BJ (cell line): ENCODE data around the gene ZNF738. TPM values are rescaled to one million over a fixed set of nuclear protein-coding genes. Genes with fewer than 3 reads are reported as not detected.
"Not testable (repeated sequence)": the region's sequence is repeated elsewhere in the genome, so short reads cannot be mapped to it uniquely, and the experiment has no call there.

Experiments
- CTCF ChIA-PET: fragments of 350-600 bp; formaldehyde crosslinking; extraction: SDS; loops from one replicate; lab custom pipeline; 2021; ENCODE audit warnings: antibody characterized with exemption, inconsistent platforms; lab: Yijun Ruan, JAX
- POLR2A ChIA-PET: fragments of 300-600 bp; sonication (Branson Sonifier 250); formaldehyde crosslinking; extraction: SDS; loops from one replicate; lab custom pipeline; 2021; ENCODE audit warnings: antibody characterized with exemption; lab: Charles Lee
- DNase-seq: peaks from one replicate; pipeline ENCODE4 v3.0.0-alpha.2; 2011; ENCODE audit warnings: low read depth
- H3K27me3 ChIP-seq: 2 replicates; pipeline ENCODE4 v1.6.0; 2011; ENCODE audit warnings: low read length; ENCODE audit not compliant: control insufficient read depth, insufficient read depth
- H3K36me3 ChIP-seq: 2 replicates; pipeline ENCODE4 v1.5.1; 2011; ENCODE audit warnings: low read length; ENCODE audit not compliant: control insufficient read depth, insufficient read depth
- H3K4me3 ChIP-seq: 2 replicates; pipeline ENCODE4 v1.5.1; 2011; ENCODE audit warnings: low read depth, mild to moderate bottlenecking, control low read depth, low read length
- polyA minus RNA-seq: library from RNA; depleted of rRNA, polyadenylated mRNA; stranded (reverse); fragments of >200 nt; gene quantifications from 2 replicates; pipeline ENCODE4 v1.2.3, GENCODE V29; 2011; rRNA and poly(A)+ RNA removed
- polyA plus RNA-seq: library from polyadenylated mRNA; depleted of rRNA; stranded (reverse); fragments of >200 nt; gene quantifications from 2 replicates; pipeline ENCODE4 v1.2.3, GENCODE V29; 2011; rRNA removed
- TF ChIP-seq, protein P1 (sequence below): IDR thresholded peaks from 2 replicates; pipeline ENCODE4 v1.5.1; 2011; ENCODE audit warnings: low read depth, mild to moderate bottlenecking, control low read depth, inconsistent platforms, low read length, moderate library complexity; ENCODE audit not compliant: insufficient read depth

Gene ZNF738
- polyA plus RNA-seq (4.2 and 6.4 TPM in 2 replicates), polyA minus RNA-seq (1.6 and 2.4 TPM in 2 replicates)

DNA sequence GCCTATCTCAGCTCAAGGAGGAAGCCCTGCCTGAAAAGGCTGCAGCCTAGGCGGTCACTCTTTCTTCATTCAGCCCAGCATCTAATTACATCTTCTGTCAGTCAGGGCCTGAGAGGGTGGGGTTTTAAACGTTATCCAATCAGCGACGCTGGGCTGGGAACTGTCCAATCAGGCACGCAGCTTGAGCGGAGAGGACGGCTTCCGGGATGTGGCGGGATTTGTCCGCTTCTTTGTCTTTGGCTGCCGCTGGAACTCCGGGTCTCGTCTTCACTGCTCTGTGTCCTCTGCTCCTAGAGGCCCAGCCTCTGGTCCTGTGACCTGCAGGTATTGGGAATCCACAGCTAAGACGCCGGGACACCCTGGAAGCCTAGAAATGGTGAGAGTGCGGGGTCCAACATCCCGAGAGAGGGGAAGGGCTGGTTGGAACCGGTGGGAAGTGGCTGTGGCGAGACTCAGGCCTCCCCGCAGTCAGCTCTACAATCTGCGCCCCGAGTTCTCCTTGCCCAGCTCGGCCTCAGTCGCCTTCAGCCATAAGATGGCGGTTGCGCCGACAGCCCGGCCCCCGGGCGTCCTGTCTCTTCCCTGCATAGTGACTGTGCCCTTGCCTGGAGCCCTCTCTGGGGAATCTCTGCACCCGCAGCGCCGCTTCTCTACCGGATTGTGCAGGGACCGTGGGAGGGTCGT is at the start of gene ZNF738:
Gene ZNF738, plus strand, starts transcription at position 233 of the 684 bp plus-strand sequence. Its CDS starts 141 bp downstream, at position 374.
- TF ChIP-seq, protein P1, sequence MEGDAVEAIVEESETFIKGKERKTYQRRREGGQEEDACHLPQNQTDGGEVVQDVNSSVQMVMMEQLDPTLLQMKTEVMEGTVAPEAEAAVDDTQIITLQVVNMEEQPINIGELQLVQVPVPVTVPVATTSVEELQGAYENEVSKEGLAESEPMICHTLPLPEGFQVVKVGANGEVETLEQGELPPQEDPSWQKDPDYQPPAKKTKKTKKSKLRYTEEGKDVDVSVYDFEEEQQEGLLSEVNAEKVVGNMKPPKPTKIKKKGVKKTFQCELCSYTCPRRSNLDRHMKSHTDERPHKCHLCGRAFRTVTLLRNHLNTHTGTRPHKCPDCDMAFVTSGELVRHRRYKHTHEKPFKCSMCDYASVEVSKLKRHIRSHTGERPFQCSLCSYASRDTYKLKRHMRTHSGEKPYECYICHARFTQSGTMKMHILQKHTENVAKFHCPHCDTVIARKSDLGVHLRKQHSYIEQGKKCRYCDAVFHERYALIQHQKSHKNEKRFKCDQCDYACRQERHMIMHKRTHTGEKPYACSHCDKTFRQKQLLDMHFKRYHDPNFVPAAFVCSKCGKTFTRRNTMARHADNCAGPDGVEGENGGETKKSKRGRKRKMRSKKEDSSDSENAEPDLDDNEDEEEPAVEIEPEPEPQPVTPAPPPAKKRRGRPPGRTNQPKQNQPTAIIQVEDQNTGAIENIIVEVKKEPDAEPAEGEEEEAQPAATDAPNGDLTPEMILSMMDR, result 0 out of 2 replicates have a peak, but pooled peaks have one; percentile 14
- ChIA-PET POLR2A (interaction anchor here (1.6 kb wide), 1 partner anchor 30 kb away, joined by 7 read pairs; the partner anchor contains the start of gene ZNF708), CTCF (interaction anchor here (0.5 to 1.2 kb wide), 3 partner anchors 16 to 472 kb away, joined by 3 read pairs; partner anchors contain the start of gene ZNF708)
- Histone ChIP-seq H3K27me3 (no peaks in the 10 kb centered on the region), H3K4me3 (peak within 1 kb of the TSS; percentile 88), H3K36me3 (peaks cover 2% of the 10 kb centered on the region; the same call in 1 of the 2 replicates)
- peak; percentile 80 for DNase-seq

DNA sequence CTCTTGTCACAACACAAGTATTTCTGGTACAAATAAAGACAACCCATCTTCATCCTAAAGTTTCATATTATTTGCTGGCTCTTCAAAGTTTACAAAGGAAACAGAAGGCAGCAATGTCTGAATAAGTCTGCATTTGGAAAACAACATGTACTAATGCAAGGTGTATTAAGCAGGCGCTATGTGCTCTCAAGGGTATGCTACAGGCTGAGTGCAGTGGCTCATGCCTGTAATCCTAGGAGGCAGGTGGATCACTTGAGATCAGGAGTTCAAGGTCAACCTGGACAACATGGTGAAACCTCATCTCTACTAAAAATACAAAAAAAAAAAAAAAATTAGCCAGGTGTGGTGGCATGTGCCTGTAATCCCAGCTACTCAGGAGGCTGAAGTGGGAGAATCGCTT is 46.0 kb upstream of the ZNF738 start:
- H3K36me3 ChIP-seq, POLR2A ChIA-PET, H3K4me3 ChIP-seq, H3K27me3 ChIP-seq, CTCF ChIA-PET, DNase-seq: not testable (repeated sequence)

DNA sequence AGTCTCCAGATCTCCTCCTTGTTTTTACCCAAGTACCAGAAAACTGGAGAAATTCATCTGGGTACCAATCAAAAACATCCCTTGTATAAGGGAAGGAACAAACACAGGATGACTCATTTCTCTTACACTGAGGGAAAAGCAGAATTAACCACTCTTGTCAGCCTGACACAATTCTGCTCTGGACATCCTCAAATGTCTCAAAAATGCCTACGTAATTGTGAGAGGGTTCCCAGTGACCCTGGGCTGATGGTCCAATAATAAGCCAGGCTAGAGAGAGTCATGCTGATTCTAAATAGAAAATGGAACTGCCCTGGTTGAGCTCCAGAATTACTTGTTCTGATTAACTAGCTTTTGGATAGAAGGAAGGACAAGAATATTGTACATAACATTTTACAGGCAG is 44.1 kb upstream of the ZNF738 start:
- no peaks in the 10 kb centered on the region for H3K27me3 ChIP-seq
- CTCF ChIA-PET, result interaction anchor here (1.4 kb wide), 1 partner anchor 29 kb away, joined by 4 read pairs; no protein-coding TSS in a partner anchor
- DNase-seq, result no peak
- no peaks in the 10 kb centered on the region; the same call in 1 of the 2 replicates for H3K36me3 ChIP-seq
- POLR2A ChIA-PET, result no interaction called here
- no peak overlapping the region for H3K4me3 ChIP-seq
- TF ChIP-seq, protein P1, result no peak

DNA sequence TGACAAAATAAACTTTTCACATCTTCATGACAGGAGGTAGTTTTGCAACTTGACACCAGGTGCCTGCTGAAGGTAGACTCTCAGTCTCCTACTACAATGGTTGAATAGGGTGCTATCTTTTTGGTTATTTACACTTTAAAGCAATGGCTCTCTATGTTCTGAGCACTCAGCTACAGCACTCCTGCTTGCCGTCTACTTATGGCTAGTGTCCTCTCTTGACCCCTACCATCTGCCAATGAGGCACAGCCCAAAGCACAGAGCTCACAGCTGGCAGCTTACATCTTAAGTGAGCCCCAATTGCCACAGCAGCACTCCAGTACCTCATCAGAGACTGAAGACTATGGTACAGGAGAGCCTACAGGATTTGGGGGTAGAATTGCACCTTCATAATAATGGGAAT is 41.0 kb upstream of the ZNF738 start:
- no peaks in the 10 kb centered on the region for H3K27me3 ChIP-seq
- no peaks in the 10 kb centered on the region; the same call in none of the 2 replicates for H3K36me3 ChIP-seq
- ChIA-PET POLR2A (no interaction called here), CTCF (no interaction called here)
- no peak for DNase-seq
- TF ChIP-seq, protein P1, result no peak
- no peak overlapping the region for H3K4me3 ChIP-seq

DNA sequence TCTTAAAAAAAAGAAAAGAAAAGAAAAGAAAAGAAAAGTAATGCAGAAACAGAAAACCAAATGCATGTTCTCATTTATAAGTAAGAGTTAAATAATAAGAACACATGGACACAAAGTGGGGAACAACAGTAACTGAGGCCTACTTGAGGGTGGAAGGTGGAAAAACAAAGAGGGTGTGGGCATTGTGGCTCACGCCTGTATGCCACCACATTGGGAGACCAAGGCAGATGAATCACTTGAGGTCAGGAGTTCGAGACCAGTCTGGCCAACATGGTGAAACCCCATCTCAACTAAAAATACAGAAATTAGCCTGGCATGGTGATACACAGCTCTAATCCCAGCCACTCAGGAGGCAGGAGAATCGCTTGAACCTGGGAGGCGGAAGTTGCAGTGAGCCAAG is 37.7 kb upstream of the ZNF738 start:
- ChIA-PET CTCF (no interaction called here), POLR2A (no interaction called here)
- H3K27me3 ChIP-seq, result no peaks in the 10 kb centered on the region
- TF ChIP-seq, protein P1, result no peak
- no peak overlapping the region for H3K4me3 ChIP-seq
- no peaks in the 10 kb centered on the region; the same call in none of the 2 replicates for H3K36me3 ChIP-seq
- no peak for DNase-seq
